ENCODE measurements around the gene SPATS2.
"Not testable (repeated sequence)": the region's sequence is repeated elsewhere in the genome, so short reads cannot be mapped to it uniquely, and the experiment has no call there.

SPATS2 gene

DNA sequence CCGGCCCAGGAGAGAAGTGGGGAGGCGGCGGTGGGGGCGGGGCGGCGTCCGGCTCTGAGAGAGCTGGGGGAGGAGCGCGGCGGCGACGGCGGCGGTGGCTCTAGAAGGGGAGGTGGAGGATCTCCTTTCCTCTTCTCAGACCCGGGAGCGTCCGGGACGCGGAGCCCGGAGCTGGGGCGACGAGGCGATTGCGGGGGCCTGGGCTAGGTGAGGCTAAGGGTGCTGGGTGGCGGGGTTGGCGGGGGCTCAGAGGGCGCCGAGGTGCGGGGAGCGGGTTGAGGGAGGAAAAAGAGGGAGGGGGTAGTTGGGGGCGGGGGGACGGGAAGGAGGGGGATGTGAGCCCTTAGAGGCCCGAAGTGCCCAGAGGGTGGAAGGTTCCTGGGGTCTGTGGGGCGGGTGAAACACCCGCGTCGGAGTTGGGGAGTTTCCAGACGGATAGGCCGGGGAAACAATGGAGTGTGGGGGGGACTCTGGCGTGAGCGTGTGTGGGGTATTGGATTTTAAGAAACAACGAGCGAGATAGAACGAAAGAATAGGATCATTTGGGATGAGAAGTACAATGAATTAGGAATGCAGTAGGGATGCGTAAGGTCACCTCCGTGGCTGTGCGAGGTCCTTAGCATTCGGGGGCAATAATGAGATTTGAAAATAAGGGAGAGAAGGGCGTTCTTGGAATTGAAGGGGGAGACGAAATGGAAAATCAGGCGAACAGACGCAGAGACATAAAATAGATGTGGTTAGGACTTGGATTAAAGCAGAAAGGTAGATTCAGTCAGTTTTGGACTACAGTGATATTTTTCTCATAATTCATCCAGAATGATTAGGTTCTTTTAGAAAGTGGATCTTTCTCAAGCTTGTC is at the start of gene SPATS2:
Gene SPATS2, plus strand, starts transcription at position 82 of the 859 bp plus-strand sequence. CDS start 93,551 bp downstream, outside the sequence.
- DNase-seq, result peak; percentile 63

DNA sequence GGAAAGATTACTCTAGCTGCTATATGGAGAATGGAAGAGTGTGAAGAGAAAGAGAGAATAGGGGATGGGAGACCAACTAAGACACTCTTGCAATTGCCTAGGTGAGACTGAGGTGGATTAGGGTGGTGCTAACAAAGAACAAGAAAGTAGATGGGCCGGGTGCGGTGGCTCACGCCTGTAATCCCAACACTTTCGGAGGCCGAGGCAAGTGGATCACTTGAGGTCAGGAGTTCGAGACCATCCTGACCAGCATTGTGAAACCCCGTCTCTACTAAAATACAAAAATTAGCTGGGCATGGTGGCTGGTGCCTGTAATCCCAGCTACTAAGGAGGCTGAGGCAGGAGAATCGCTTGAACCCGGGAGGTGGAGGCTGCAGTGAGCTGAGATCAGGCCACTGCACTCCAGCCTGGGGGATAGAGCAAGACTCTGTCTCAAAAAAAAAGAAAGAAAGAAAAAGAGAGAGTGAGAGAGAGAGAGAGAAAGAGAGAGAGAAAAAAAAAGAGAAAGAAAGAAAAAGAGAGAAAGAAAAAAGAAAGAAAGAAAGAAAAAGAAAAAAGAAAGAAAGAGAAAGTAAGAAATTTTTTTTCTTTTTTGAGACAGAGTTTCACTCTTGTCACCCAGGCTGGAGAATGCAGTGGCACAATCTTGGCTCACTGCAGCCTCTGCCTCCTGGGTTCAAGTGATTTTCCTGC is 46.7 kb upstream of the SPATS2 start:
- not testable (repeated sequence) for DNase-seq

DNA sequence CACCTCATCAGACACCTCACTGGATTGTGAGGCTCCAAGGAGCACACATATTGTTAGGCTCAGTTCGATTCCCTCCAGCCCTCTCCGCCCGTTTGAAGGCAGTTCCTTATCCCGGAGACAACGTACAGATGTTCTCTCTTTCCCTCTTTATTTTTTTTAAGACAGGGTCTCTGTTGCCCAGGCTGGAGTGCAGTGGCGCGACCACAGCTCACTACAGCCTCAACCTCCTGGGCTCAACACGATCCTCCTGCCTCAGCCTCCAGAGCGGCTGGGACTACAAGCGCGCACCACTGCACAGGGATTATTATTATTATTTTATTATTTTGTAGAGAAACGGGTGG is 44.9 kb upstream of the SPATS2 start:
- DNase-seq, result no peak

DNA sequence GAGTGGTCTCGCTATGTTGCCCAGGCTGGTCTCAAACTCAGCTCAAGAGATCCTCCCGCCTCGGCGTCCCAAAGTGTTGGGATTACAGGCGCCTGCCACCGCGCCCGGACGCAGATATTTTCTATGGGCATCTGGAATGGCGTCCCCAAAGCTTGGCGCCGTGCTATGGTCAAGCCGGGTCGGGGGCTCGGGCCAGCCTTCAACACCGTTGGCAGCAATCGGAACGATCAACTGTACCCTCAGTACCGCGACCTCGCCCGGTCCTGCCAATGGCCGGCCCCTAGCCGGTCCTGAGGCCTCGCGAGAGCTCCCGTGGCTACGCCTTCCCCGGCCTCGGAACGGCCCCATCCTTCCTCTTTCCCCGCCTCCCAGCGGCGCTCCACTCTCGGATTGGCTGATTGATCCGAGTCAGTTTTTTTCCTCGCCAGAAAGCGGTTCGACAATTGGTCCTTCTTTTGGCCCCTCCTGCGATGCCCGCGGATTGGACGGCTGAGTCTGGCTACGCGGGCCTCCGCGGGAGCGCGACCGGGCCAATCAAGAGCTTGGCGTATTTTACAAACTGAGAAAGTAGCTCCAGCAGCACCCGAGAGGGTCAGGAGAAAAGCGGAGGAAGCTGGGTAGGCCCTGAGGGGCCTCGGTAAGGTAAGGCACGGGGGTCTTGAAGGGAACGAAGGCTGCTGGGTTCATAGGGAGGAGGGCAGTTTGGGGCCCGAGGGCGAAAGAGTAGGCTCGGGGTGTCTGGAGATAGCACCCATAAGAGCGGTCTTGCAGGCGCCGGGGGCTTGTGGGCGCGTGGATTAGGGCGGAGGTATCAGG is 44.3 kb upstream of the SPATS2 start, which contains the start of gene TROAP:
Gene TROAP, plus strand, starts transcription at position 548 of the 816 bp plus-strand sequence. CDS start 354 bp downstream, outside the sequence.
- DNase-seq, result peak; percentile 97

DNA sequence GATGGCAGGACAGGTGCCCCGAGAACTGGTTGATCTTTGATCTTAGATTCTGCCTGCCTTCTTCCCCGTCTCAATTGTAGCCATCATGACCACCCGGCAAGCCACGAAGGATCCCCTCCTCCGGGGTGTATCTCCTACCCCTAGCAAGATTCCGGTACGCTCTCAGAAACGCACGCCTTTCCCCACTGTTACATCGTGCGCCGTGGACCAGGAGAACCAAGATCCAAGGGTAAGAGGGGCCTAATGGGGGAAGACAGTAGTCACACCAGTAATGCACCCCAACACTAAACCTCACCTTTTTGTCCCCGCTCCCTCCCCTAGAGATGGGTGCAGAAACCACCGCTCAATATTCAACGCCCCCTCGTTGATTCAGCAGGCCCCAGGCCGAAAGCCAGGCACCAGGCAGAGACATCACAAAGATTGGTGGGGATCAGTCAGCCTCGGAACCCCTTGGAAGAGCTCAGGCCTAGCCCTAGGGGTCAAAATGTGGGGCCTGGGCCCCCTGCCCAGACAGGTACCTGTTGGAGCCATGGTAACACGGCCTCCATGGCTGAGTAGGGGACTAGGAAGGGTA is 43.7 kb upstream of the SPATS2 start:
- DNase-seq, result no peak

DNA sequence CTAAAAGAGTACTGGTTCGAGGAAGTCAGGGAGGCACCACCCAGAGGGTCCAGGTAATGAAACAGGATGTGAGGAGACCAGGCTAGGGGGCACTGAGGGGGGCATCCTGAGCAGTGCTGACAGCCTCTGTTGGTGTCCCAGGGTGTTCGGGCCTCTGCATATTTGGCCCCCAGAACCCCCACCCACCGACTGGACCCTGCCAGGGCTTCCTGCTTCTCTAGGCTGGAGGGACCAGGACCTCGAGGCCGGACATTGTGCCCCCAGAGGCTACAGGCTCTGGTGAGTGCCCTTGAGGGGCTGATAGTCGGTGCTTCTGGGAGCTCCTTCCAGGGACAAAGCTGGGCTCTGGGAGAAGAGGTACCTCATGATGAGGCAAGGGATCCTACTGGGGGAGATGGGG is 41.7 kb upstream of the SPATS2 start:
- no peak for DNase-seq

DNA sequence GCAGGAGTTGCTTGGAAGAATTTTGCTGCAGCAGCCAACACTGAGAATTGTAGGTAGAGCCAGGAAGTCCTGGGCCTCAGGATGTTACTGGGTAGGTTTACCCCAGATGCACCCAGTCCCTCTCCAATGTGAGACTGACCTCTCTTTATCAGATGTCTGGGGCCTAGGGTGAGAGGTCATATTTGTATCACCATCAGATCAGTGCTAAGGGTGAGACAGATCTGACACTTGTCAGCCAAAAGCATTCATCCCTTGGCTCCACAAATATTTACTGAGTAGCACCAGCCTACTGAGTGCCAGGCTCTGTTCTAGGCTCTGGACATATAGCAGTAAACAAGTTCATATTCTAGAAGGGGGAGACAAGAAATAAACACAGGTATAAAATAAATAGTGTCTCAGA is 39.9 kb upstream of the SPATS2 start:
- no peak for DNase-seq

DNA sequence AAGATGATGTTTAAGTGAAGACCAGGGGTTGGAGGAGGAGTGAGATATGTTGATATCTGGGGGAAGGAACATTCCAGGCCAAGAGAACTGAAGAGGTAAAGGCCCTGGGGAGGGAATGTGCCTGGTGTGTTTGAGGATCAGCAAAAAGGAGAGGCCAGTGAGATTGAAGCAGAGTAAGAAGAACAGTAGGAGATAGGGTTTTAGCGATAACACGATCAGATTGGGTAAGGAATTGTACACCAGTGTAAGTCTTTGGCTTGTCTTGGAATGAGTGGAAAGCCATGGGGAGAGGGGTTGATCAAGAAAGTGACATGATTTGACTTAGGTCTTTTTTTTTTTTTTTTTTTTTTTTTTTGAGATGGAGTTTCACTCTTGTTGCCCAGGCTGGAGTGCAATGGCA is 39.4 kb upstream of the SPATS2 start:
- DNase-seq, result no peak

DNA sequence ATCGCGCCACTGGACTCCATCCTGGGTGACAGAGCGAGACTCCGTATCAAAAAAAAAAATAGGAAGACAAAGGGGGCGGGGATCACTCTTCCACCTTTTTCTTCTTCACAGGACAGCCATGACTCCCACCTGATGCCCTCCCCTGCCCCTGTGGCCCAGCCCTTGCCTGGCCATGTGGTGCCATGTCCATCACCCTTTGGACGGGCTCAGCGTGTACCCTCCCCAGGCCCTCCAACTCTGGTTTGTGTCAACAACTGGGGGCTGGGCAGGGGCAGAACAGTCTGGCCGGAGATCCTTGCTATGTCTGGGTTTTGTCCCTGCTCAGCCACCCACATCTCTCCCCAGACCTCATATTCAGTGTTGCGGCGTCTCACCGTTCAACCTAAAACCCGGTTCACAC is 38.4 kb upstream of the SPATS2 start:
- no peak for DNase-seq

DNA sequence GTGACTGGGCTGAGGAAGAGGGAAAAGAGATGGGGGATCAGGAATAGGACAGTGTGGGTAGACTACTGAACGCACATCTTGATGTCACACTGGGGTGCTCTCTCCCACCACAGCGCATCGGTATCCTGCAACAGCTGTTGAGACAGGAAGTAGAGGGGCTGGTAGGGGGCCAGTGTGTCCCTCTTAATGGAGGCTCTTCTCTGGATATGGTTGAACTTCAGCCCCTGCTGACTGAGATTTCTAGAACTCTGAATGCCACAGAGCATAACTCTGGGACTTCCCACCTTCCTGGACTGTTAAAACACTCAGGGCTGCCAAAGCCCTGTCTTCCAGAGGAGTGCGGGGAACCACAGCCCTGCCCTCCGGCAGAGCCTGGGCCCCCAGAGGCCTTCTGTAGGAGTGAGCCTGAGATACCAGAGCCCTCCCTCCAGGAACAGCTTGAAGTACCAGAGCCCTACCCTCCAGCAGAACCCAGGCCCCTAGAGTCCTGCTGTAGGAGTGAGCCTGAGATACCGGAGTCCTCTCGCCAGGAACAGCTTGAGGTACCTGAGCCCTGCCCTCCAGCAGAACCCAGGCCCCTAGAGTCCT is 37.1 kb upstream of the SPATS2 start:
- DNase-seq, result no peak

DNA sequence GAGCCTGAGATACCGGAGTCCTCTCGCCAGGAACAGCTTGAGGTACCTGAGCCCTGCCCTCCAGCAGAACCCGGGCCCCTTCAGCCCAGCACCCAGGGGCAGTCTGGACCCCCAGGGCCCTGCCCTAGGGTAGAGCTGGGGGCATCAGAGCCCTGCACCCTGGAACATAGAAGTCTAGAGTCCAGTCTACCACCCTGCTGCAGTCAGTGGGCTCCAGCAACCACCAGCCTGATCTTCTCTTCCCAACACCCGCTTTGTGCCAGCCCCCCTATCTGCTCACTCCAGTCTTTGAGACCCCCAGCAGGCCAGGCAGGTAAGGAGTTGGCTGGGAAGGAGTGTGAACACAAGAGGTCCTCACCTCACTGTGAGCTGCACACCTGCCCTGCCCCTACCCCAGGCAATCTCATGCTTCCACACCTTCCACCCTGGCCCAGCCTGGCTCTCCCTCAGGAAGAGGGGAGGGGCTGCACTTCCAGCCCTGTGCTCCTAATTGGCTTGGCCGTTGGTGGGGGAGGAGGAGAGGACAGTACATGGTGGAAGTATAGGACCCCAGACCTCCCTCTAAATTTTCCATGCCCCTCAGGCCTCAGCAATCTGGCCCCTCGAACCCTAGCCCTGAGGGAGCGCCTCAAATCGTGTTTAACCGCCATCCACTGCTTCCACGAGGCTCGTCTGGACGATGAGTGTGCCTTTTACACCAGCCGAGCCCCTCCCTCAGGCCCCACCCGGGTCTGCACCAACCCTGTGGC is 36.5 kb upstream of the SPATS2 start:
- no peak for DNase-seq

DNA sequence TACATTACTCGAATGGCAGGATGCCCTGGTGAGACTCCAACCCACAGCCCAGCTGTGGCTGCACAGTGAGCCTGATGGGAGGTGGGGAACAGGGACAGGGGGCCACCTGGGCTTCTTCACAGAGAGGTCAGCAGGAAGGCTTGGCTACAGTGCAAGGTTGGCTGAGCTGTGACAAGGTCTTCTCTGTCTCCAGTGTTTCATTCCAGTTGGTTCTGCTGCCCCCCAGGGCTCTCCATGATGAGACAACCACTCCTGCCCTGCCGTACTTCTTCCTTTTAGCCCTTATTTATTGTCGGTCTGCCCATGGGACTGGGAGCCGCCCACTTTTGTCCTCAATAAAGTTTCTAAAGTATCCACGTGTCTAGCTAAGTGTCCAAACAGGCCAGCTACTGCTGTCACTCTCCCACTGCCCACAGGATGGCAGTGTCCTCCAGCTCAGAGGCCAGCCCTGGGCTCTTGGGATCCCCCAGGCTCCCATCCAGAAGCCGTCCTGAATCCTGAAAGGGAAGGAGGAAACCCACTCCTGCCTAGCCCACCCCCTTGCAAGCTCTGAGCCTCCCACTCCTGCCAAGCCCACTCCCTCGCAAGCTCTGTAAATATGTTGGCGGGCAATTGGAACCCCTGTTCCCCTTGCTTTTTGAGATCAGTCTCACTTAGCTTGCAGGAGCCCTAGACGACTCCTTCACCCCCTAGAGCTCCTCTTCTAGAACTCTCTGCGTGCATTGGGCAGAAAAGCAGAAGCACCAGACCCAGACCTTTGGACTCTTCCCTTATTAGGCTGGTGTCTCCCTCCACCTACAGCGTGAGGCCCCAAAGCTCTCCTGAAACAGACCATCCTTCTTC is 35.7 kb upstream of the SPATS2 start:
- peak; percentile 76 for DNase-seq

DNA sequence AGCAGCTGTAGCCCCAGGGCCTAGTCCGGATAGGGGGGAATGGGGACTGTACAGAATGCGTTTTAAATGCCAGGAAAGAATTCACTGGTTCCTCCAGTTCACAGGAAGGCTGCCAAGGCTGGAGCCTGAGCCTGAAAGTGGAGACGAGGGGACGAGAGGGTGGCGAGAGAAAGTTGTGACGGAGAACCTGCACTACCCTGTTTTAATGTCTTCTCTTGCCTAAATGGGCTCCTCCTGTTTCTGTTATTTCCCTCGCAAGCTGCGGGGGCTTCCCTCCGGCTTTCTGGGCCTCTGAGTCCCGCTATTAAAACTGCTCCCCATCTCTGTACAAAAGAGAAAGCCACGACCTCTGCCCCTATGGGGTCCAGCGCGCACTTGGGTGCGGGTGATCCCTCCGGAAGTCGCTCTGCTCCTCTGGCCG is 34.8 kb upstream of the SPATS2 start:
- peak; percentile 34 for DNase-seq

DNA sequence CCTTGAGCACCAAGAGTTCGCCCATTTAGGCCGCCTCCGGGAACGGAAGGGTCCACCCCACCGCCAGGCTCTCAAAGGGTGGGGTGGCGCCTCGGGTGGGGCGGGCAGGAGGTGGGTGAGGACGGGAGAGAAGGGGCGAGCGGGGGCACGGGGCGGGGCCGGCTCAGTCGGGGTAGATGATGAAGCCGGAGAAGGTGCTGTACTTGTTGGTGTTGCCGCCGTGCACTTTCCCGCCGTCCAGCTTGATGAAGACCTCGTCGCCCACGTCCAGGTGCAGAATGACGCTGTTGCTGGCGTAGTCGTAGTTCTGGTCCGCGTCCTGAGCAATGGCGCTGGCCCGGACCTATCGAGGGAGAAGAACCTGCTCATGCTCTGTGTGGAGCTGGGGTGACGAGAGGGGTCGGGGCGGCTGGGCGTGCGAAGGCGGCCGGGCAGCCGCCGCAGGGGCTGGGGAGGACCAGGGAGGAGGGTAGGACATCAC is 34.3 kb upstream of the SPATS2 start:
- DNase-seq, result peak; percentile 33

DNA sequence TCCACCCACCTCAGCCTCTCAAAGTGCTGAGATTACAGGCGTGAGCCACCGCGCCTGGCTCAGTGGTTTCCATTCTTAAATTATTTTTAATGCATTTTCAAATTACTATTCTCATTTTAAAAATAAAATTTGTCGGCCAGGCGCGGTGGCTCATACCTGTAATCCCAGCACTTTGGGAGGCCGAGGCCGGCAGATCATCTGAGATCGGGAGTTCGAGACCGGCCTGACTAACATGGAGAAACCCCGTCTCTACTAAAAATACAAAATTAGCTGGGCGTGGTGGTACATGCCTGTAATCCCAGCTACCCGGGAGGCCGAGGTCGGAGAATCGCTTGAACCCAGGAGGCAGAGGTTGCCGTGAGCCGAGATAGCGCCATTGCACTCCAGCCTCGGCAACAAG is 33.5 kb upstream of the SPATS2 start:
- not testable (repeated sequence) for DNase-seq

DNA sequence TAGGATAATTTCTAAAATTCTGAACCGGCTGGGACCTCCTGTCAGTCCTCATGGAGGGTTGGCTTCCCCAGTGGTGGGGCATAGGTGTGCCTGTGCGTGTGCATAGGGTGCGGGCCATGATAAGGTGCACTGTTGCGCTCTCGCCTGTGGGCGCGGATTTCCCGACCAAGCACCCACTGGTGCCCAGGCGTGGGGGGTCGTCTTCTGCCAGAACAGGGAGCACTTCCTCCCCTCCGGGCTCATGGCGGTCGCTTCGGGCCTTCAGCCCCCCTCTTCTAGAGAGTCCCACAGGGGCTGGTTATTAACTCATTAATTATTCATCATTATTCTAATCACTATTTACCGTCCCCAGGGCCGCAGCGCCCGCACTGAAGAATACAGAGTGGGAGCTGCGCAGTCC is 33.0 kb upstream of the SPATS2 start:
- DNase-seq, result peak; percentile 42

DNA sequence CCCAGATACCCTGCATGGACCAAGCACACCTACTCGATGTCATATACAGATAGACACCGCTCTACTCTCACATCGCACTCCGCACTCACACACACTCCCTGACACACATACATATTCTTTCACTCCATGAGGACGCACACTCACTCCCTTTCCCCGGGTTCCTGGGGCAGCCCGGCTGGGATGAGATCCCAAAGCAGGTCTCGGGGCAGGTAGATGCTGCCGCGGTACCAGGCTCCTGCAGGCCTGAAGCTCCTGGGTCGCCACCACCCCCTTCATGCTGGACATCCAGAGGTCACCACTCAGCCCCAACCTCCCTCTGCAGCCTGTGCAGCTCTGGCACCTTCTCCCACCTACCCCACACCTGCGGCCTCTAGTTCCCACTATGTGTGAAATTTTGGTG is 32.6 kb upstream of the SPATS2 start:
- DNase-seq, result peak; percentile 26

DNA sequence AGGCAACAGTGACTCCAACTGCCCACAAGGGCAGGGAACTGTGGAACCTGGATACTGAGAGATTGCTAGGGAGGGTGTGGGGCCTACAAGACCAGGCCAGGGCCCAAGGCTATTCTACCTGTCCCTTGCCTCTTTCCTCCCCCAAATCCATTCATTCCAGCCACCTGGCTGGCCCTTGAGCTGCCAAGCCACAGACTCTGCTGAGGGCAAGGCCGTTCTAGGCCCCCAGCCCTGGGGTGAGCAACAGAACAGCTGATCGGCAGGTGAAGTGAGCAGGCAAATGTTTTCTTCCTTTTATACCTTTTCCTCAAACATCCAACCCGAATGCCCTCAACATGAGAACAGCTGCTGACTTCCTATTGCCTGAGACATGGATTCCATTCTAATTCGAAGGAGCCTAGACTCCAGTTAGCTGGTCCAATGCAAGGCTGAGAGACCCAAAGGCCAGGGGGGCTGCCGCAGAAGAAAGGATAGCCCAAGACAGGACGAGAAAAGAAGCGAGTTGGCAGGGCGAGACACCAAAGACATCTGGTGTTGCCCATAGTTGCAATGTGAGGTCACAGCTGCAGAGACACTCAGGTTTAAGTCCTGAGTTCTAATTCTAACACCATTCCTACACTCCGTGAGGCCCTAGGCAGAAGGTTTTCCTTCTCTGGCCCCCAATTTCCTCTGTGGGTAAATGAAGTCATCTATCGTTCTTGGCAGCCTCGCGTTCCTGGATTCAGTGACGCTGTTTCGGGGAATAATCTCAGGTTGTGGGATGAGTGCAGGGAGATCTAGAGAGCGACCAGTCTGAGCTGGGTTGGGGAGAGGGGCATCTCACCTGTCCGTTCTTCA is 31.9 kb upstream of the SPATS2 start:
- peak; percentile 32 for DNase-seq

DNA sequence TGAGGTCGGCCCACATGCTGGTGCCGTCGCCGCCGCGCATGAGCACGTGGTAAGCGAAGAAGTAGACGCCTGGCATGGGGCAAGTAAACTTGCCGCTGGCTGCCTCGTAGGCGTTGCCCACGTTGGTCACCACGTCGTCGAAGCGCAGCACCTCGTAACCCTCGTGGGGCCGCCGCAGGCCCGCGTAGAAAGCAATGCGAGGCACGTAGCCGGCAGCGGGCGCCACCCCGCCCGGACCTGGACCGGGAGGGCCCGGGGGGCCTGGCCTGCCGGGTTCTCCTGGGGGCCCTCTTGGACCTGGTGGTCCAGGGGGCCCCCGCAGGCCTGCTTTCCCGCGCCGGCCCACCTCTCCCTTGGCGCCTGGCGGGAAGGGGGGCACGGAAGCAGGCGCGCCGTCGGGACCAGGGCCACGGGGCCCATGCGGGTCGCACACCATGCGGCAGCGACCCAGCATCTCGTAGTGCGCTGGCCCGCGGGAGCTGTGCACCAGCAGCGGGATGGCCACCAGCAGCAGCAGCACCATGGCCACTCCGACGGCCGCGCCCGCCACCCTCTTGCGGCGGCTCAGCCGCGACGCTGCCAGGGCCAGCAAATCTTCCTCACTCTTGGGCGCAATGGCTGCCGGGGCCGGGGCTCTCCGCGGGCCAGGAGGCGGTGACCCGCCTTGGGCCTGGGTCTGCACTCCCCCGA is 31.2 kb upstream of the SPATS2 start:
- DNase-seq, result no peak

All from retina (tissue), 1 donor.